HEK293 (cell line): ENCODE results near the gene CLDN6.

Experiments used
- YY1 ChIP-seq: fragments of 450-650 bp; formaldehyde crosslinking; IDR thresholded peaks from 2 replicates; pipeline ENCODE4 v1.5.1; 2018; ENCODE audit warnings: missing biosample characterization, missing genetic modification characterization
- ZBTB20 ChIP-seq: fragments of 450-650 bp; formaldehyde crosslinking; IDR thresholded peaks from 2 replicates; pipeline ENCODE4 v1.5.1; 2016; ENCODE audit warnings: missing biosample characterization, missing genetic modification characterization
- ZNF624 ChIP-seq: fragments of 450-650 bp; formaldehyde crosslinking; IDR thresholded peaks from 2 replicates; pipeline ENCODE4 v1.5.1; 2017; ENCODE audit warnings: missing biosample characterization, missing genetic modification characterization
- ZNF670 ChIP-seq: fragments of 450-650 bp; formaldehyde crosslinking; IDR thresholded peaks from 2 replicates; pipeline ENCODE4 v1.5.1; 2016; ENCODE audit warnings: missing biosample characterization, missing genetic modification characterization, low read depth
- TF ChIP-seq, protein P1 (sequence below): fragments of 450-650 bp; formaldehyde crosslinking; IDR thresholded peaks from 2 replicates; pipeline ENCODE4 v1.5.1; 2016; ENCODE audit warnings: missing biosample characterization, missing genetic modification characterization
- TF ChIP-seq, protein P2 (sequence below): fragments of 450-650 bp; formaldehyde crosslinking; IDR thresholded peaks from 2 replicates; pipeline ENCODE4 v1.5.1; 2016; ENCODE audit warnings: missing biosample characterization, missing genetic modification characterization

DNA sequence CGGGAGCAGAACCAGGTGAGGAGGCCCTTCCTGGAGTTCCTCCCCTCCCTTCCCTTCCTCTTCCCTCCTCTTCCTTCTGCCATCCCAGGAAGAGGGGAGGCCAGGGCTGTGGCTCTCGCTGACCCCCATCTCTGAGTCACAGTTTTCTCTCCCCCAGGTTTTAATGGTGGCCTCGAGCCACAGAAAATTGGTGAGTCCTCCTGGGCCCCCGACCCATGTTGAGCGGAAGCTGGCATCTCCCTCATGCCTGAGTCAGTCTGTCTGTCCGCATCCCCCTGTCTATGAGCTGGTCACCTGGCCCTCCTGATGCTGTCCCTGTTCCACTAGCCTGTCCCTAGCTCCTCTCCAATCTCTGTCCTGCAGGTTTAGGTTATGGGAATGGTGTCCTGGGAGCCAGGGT is 18.1 kb downstream of the CLDN6 start:
- TF ChIP-seq ZNF670, result no peak
- no peak for TF ChIP-seq ZNF624 (tag by site-specific recombination)
- TF ChIP-seq, protein P1, sequence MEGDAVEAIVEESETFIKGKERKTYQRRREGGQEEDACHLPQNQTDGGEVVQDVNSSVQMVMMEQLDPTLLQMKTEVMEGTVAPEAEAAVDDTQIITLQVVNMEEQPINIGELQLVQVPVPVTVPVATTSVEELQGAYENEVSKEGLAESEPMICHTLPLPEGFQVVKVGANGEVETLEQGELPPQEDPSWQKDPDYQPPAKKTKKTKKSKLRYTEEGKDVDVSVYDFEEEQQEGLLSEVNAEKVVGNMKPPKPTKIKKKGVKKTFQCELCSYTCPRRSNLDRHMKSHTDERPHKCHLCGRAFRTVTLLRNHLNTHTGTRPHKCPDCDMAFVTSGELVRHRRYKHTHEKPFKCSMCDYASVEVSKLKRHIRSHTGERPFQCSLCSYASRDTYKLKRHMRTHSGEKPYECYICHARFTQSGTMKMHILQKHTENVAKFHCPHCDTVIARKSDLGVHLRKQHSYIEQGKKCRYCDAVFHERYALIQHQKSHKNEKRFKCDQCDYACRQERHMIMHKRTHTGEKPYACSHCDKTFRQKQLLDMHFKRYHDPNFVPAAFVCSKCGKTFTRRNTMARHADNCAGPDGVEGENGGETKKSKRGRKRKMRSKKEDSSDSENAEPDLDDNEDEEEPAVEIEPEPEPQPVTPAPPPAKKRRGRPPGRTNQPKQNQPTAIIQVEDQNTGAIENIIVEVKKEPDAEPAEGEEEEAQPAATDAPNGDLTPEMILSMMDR (tag by site-specific recombination), result no peak
- TF ChIP-seq, protein P2, sequence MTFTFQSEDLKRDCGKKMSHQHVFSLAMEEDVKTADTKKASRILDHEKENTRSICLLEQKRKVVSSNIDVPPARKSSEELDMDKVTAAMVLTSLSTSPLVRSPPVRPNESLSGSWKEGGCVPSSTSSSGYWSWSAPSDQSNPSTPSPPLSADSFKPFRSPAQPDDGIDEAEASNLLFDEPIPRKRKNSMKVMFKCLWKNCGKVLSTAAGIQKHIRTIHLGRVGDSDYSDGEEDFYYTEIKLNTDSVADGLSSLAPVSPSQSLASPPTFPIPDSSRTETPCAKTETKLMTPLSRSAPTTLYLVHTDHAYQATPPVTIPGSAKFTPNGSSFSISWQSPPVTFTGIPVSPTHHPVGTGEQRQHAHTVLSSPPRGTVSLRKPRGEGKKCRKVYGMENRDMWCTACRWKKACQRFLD (tag by site-specific recombination), result no peak
- no peak for TF ChIP-seq ZBTB20 (tag by site-specific recombination)
- TF ChIP-seq YY1 (tag by site-specific recombination), result no peak
